SU-DHL-6 (cell line): ENCODE measurements around the gene BCAS3.

Source experiments
- H2AFZ ChIP-seq: fragments of 200-600 bp; sonication (generic); 2 replicates; pipeline ENCODE4 v1.6.1; 2014; ENCODE audit warnings: low read depth, mild to moderate bottlenecking, moderate library complexity, mixed read lengths, antibody characterized with exemption, low read length; ENCODE audit not compliant: severe bottlenecking
- H3F3A ChIP-seq: fragments of 200-600 bp; shearing (Covaris generic); 2 replicates; pipeline ENCODE4 v1.6.0; 2016; ENCODE audit warnings: antibody characterized with exemption, mild to moderate bottlenecking; ENCODE audit not compliant: insufficient read depth
- H3K27ac ChIP-seq: fragments of 200-600 bp; sonication (generic); 2 replicates; pipeline ENCODE4 v1.5.1; 2016; ENCODE audit warnings: low read depth, mild to moderate bottlenecking, low read length, moderate library complexity, mixed read lengths
- H3K27me3 ChIP-seq: fragments of 200-600 bp; sonication (generic), shearing (Covaris generic); 2 replicates; pipeline ENCODE4 v1.6.0; 2014; ENCODE audit warnings: mild to moderate bottlenecking, low read length
- H3K36me3 ChIP-seq: fragments of 200-600 bp; sonication (generic); 2 replicates; pipeline ENCODE4 v1.6.1; 2014; ENCODE audit warnings: mild to moderate bottlenecking, low read length, mixed read lengths
- H3K4me2 ChIP-seq: fragments of 300-600, 200-600 bp; shearing (Covaris generic), sonication (generic); 2 replicates; pipeline ENCODE4 v1.6.0; 2014; ENCODE audit warnings: low read length, low read depth, mild to moderate bottlenecking; ENCODE audit not compliant: poor library complexity, severe bottlenecking
- H3K4me3 ChIP-seq: fragments of 200-600 bp; sonication (generic); 2 replicates; pipeline ENCODE4 v1.5.1; 2014; ENCODE audit warnings: antibody characterized with exemption, low read length, mild to moderate bottlenecking, mixed read lengths; ENCODE audit not compliant: insufficient read depth, poor library complexity, severe bottlenecking
- H3K79me2 ChIP-seq: fragments of 200-600 bp; sonication (generic); 2 replicates; pipeline ENCODE4 v1.6.1; 2014; ENCODE audit warnings: mild to moderate bottlenecking, low read length, moderate library complexity; ENCODE audit not compliant: insufficient read depth
- H3K9ac ChIP-seq: fragments of 200-600 bp; sonication (generic); 2 replicates; pipeline ENCODE4 v1.7.0; 2014; ENCODE audit warnings: mild to moderate bottlenecking, low read length
- H3K9me2 ChIP-seq: fragments of 200-600 bp; sonication (generic); replicated peaks from 2 replicates; pipeline ENCODE4 v1.6.1; 2014; ENCODE audit warnings: low read length; ENCODE audit not compliant: insufficient read depth
- H3K9me3 ChIP-seq: fragments of 200-600 bp; sonication (generic); 2 replicates; pipeline ENCODE4 v1.6.1; 2014; ENCODE audit warnings: low read length, mixed read lengths; ENCODE audit not compliant: insufficient read depth
- H4K20me1 ChIP-seq: fragments of 200-600 bp; sonication (generic); 2 replicates; pipeline ENCODE4 v1.6.1; 2014; ENCODE audit warnings: low read depth, mild to moderate bottlenecking, antibody characterized with exemption, low read length, moderate library complexity, mixed read lengths
- CTCF ChIP-seq: fragments of 200-600 bp; sonication (generic); IDR thresholded peaks from one replicate; pipeline ENCODE4 v1.5.1; 2017; ENCODE audit warnings: antibody characterized with exemption, mild to moderate bottlenecking, low read length, moderate library complexity; ENCODE audit not compliant: insufficient read depth, poor library complexity, severe bottlenecking
- EZH2phosphoT487 ChIP-seq: fragments of 200-600 bp; sonication (generic), shearing (Covaris generic); conservative IDR thresholded peaks from 2 replicates; pipeline ENCODE4 v1.6.1; 2018; ENCODE audit warnings: mild to moderate bottlenecking, antibody characterized with exemption, low read length, moderate library complexity, mixed read lengths

BCAS3 gene

DNA sequence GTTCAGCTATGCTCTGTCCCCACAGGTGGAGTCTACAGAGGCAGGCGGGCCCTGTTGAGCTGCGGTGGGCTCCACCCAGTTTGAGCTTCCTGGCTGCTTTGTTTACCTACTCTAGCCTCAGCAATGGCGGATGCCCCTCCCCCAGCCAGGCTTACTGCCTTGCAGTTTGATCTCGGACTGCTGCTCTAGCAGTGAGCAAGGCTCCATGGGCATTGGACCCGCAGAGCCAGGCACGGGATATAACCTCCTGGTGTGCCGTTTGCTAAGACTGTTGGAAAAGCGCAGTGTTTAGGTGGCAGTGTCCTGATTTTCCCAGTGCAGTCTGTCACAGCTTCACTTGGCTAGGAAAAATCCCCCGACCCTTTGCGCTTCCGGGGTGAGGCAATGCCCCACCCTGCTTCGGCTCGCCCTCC is 89.1 kb downstream of the BCAS3 start:
- Histone ChIP-seq H3K36me3 (no peaks in the 10 kb centered on the region), H3K9ac (no peak overlapping the region), H3K4me3 (no peak overlapping the region), H4K20me1 (no peaks in the 10 kb centered on the region), H3K27me3 (no peaks in the 10 kb centered on the region), H2AFZ (no peak overlapping the region), H3K79me2 (no peaks in the 10 kb centered on the region), H3K4me2 (no peak overlapping the region), H3K9me3 (no peaks in the 10 kb centered on the region), H3F3A (no peaks in the 10 kb centered on the region), H3K27ac (no peak overlapping the region), H3K9me2 (no peaks in the 10 kb centered on the region)
- TF ChIP-seq CTCF (no peak), EZH2phosphoT487 (no peak)

DNA sequence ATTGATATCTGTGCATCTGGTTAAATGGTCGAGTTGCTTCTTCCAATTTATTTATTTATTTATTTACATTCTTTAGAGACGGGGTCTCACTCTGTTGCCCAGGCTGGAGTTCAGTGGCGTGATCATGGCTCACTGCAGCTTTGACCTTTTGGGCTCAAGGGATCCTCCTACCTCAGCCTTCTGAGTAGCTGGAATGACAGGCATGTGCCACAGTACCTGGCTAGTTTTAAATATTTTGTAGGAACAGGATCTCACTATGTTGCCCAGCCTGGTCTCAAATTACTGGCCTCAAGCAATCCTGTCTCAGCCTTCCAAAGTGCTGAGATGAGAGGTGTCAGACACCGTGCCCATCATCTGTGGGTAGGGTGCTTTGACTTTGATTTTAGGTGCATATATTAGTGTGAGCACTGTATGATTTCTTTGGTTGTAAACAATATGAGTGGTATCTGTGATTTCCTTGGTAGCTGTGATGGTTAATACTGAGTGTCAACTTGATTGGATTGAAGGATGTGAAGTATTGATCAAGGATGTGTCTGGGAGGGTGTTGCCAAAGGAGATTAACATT is 90.2 kb downstream of the BCAS3 start:
- no peak overlapping the region for H3K9ac ChIP-seq
- no peak overlapping the region for H2AFZ ChIP-seq
- no peaks in the 10 kb centered on the region for H3K79me2 ChIP-seq

GRCh38 chr17:60769327-60769726 is 91.7 kb downstream of the BCAS3 start:
- Histone ChIP-seq H3K9me2 (no peaks in the 10 kb centered on the region), H3K27ac (no peak overlapping the region), H3K4me3 (no peak overlapping the region), H3K79me2 (no peaks in the 10 kb centered on the region), H3K9ac (no peak overlapping the region), H3K36me3 (no peaks in the 10 kb centered on the region), H2AFZ (no peak overlapping the region), H4K20me1 (no peaks in the 10 kb centered on the region), H3F3A (no peaks in the 10 kb centered on the region), H3K9me3 (no peaks in the 10 kb centered on the region), H3K27me3 (no peaks in the 10 kb centered on the region), H3K4me2 (no peak overlapping the region)
- no peak for TF ChIP-seq CTCF
- no peak for TF ChIP-seq EZH2phosphoT487

More for the DNA sequence above, 90.2 kb downstream of the BCAS3 start:
- Histone ChIP-seq H3K27ac (no peak overlapping the region), H3K4me3 (no peak overlapping the region), H3K36me3 (no peaks in the 10 kb centered on the region), H3K4me2 (no peak overlapping the region), H3K9me2 (no peaks in the 10 kb centered on the region), H3F3A (no peaks in the 10 kb centered on the region), H4K20me1 (no peaks in the 10 kb centered on the region), H3K9me3 (no peaks in the 10 kb centered on the region), H3K27me3 (no peaks in the 10 kb centered on the region)
- TF ChIP-seq EZH2phosphoT487 (no peak), CTCF (no peak)
